ENCODE results near the gene RPL4.
"Not testable (repeated sequence)": the region's sequence is repeated elsewhere in the genome, so short reads cannot be mapped to it uniquely, and the experiment has no call there.

DNA sequence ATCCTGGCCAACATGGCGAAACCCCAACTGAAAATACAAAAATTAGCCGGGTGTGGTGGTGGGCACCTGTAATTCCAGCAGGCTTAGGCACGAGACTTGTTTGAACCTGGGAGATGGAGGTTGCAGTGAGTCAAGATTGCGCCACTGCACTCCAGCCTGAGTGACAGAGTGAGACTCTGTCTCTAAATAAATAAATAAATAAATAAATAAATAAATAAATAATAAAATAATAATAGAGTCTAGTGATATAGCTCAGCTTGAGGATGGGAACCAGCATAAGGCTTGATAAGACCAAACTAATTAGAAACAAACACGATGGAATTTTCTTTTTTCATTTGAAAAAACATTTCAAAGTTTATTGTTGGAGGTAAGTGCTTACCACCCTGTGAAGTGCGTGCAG is 43.4 kb downstream of the RPL4 start:
- TF ChIP-seq, protein P1, sequence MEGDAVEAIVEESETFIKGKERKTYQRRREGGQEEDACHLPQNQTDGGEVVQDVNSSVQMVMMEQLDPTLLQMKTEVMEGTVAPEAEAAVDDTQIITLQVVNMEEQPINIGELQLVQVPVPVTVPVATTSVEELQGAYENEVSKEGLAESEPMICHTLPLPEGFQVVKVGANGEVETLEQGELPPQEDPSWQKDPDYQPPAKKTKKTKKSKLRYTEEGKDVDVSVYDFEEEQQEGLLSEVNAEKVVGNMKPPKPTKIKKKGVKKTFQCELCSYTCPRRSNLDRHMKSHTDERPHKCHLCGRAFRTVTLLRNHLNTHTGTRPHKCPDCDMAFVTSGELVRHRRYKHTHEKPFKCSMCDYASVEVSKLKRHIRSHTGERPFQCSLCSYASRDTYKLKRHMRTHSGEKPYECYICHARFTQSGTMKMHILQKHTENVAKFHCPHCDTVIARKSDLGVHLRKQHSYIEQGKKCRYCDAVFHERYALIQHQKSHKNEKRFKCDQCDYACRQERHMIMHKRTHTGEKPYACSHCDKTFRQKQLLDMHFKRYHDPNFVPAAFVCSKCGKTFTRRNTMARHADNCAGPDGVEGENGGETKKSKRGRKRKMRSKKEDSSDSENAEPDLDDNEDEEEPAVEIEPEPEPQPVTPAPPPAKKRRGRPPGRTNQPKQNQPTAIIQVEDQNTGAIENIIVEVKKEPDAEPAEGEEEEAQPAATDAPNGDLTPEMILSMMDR (IDR thresholded peaks at IDR 0.05) = not testable (repeated sequence)
- TF ChIP-seq POLR2A, EP300 (IDR thresholded peaks at IDR 0.05): not testable (repeated sequence)

Measured in ovary (tissue), 3 donors.